A549 treated with GW870086 at 1 μM for 4 hours (cell line): Measurements from ENCODE around the gene WDR45. TPM values are rescaled to one million over a fixed set of nuclear protein-coding genes. Genes with fewer than 3 reads are reported as not detected.

Experiments used
- total RNA-seq: library from RNA; stranded (reverse); fragments of 200-300 nt; extraction: Qiagen RNA extraction; gene quantifications from 5 replicates; pipeline ENCODE4 v1.2.3, GENCODE V29; 2022; ENCODE audit warnings: low read depth

The WDR45 gene
- 48.8 to 57.2 TPM (median 52.2 TPM) in 5 replicates for total RNA-seq

GRCh38 chrX:49079489-49080428 is at the start of gene WDR45:
Gene WDR45, minus strand, starts transcription at chrX:49079887. Its CDS starts 1,792 bp downstream, at chrX:49078095.

GRCh38 chrX:49073601-49074575 is 5.8 kb downstream of the WDR45 start, which contains the start of gene PRAF2:
Gene PRAF2, minus strand, starts transcription at chrX:49074002. Its CDS starts 15 bp downstream, at chrX:49073987.

GRCh38 chrX:49058794-49059193 is 20.9 kb downstream of the WDR45 start, which contains the start of gene CCDC120:
Gene CCDC120, plus strand, starts transcription at chrX:49058999. Its CDS starts 3,043 bp downstream, at chrX:49062042.

DNA sequence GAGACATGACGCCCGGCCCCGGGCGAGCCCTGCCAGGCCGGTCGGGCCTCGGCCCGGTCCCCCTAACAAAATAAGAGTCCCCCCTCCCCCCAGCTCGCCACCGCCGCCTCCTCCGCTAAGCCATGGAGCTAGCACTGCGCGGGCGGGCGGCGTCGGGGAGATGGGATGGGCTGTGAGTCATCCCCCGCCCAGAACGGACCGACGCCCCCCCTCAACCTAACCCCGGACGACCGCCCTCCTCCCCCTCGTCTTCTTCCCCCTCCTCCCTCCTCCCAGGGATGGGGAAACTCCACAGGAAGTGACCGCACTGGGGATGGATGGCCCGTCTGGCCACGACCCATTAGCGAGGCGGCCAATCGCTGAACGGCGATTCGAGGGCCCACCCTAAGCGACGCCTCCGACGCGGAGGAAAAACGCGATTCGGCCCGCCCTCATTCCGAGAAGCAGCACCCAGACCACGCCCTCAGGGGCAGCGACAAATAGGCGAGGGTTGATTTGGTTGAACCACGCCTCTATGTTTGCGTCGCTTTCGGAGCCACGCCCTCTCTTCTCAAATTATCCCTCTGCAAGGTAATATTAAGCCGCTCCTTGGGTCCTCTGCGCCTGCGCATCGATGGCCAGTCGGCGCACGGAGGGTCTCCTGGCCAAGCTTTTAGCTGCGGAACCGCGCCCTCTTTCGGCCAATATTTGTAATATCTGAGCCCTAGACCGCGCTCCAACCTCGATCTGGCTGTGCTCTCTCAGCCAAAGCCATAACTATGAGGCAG is 36.3 kb downstream of the WDR45 start, which contains the start of gene TFE3:
TSS of gene TFE3 (minus strand) at position 138 of the 767 bp plus-strand sequence. CDS start at position 7, 131 bp downstream.

Other genes with a start within 250 kb of the WDR45 start
- gene PCSK1N, start 244.3 kb downstream of the WDR45 start, total RNA-seq = 25.1 to 49.0 TPM (median 43.6 TPM) in 5 replicates
- 90.7 to 108 TPM (median 98.6 TPM) in 5 replicates for gene TIMM17B, start 182.1 kb downstream of the WDR45 start, total RNA-seq
- 88.0 to 104 TPM (median 92.5 TPM) in 5 replicates for gene PQBP1, start 182.0 kb downstream of the WDR45 start, total RNA-seq
- 52.9 to 70.1 TPM (median 68.5 TPM) in 5 replicates for gene SLC35A2, start 168.2 kb downstream of the WDR45 start, total RNA-seq
- gene PIM2, start 160.9 kb downstream of the WDR45 start, total RNA-seq = 8.4 to 10.8 TPM (median 10.3 TPM) in 5 replicates
- 55.5 to 63.8 TPM (median 61.3 TPM) in 5 replicates for gene OTUD5, start 122.3 kb downstream of the WDR45 start, total RNA-seq
- gene KCND1, start 108.0 kb downstream of the WDR45 start, total RNA-seq = 0.72 to 1.2 TPM (median 1.1 TPM) in 5 replicates
- gene GRIPAP1, start 77.6 kb downstream of the WDR45 start, total RNA-seq = 15.9 to 20.9 TPM (median 20.1 TPM) in 5 replicates
- gene TFE3, start 36.5 kb downstream of the WDR45 start, total RNA-seq = 39.9 to 51.9 TPM (median 50.8 TPM) in 5 replicates
- gene CCDC120, start 20.9 kb downstream of the WDR45 start, total RNA-seq = 2.6 to 4.0 TPM (median 3.2 TPM) in 5 replicates
- 37.2 to 44.9 TPM (median 40.9 TPM) in 5 replicates for gene PRAF2, start 5.9 kb downstream of the WDR45 start, total RNA-seq
- gene GPKOW, start 43.8 kb upstream of the WDR45 start, total RNA-seq = 20.9 to 25.2 TPM (median 24.4 TPM) in 5 replicates
- gene MAGIX, start 82.9 kb upstream of the WDR45 start, total RNA-seq = 2.0 to 5.5 TPM (median 2.7 TPM) in 5 replicates
- gene PLP2, start 92.0 kb upstream of the WDR45 start, total RNA-seq = 339 to 456 TPM (median 423 TPM) in 5 replicates
- 12.3 to 18.6 TPM (median 17.4 TPM) in 5 replicates for gene PRICKLE3, start 106.5 kb upstream of the WDR45 start, total RNA-seq
- gene SYP, start 120.3 kb upstream of the WDR45 start, total RNA-seq = 2.7 to 3.5 TPM (median 3.0 TPM) in 5 replicates
- gene CACNA1F, start 153.5 kb upstream of the WDR45 start, total RNA-seq = not detected in 5 replicates
- 13.6 to 15.4 TPM (median 14.1 TPM) in 5 replicates for gene CCDC22, start 155.6 kb upstream of the WDR45 start, total RNA-seq
- gene FOXP3, start 184.8 kb upstream of the WDR45 start, total RNA-seq = 0.12 to 0.15 TPM (median 0.14 TPM) in 3 of 5 replicates, not detected in the others
- 1.7 to 4.1 TPM (median 2.3 TPM) in 5 replicates for gene PPP1R3F, start 189.9 kb upstream of the WDR45 start, total RNA-seq
- gene GAGE10, start 223.8 kb upstream of the WDR45 start, total RNA-seq = not detected in 5 replicates
- not detected in 5 replicates for gene GAGE12J, start 242.2 kb upstream of the WDR45 start, total RNA-seq